ENCODE data around the gene VSTM2B.

GRCh38 chr19:29541473-29542253 is 15.9 kb downstream of the VSTM2B start:
- TF ChIP-seq, protein P1, sequence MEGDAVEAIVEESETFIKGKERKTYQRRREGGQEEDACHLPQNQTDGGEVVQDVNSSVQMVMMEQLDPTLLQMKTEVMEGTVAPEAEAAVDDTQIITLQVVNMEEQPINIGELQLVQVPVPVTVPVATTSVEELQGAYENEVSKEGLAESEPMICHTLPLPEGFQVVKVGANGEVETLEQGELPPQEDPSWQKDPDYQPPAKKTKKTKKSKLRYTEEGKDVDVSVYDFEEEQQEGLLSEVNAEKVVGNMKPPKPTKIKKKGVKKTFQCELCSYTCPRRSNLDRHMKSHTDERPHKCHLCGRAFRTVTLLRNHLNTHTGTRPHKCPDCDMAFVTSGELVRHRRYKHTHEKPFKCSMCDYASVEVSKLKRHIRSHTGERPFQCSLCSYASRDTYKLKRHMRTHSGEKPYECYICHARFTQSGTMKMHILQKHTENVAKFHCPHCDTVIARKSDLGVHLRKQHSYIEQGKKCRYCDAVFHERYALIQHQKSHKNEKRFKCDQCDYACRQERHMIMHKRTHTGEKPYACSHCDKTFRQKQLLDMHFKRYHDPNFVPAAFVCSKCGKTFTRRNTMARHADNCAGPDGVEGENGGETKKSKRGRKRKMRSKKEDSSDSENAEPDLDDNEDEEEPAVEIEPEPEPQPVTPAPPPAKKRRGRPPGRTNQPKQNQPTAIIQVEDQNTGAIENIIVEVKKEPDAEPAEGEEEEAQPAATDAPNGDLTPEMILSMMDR (IDR thresholded peaks at IDR 0.05 in 8 of 11, conservative IDR thresholded peaks at IDR 0.05 in 3 of 11) = no peak
- TF ChIP-seq POLR2AphosphoS5 (IDR thresholded peaks at IDR 0.05) = no peak

Measured in spleen (tissue), 7 donors.